Colon (tissue), 2 donors: ENCODE measurements around the gene ICAM1.

Source experiments
- FAIRE-seq: peaks from 2 replicates; lab custom pipeline; 2012; peaks lifted over from hg19 to GRCh38; lab: Jason Lieb, UNC
- donor health status: control.
- donor health status: control.

The ICAM1 gene

DNA sequence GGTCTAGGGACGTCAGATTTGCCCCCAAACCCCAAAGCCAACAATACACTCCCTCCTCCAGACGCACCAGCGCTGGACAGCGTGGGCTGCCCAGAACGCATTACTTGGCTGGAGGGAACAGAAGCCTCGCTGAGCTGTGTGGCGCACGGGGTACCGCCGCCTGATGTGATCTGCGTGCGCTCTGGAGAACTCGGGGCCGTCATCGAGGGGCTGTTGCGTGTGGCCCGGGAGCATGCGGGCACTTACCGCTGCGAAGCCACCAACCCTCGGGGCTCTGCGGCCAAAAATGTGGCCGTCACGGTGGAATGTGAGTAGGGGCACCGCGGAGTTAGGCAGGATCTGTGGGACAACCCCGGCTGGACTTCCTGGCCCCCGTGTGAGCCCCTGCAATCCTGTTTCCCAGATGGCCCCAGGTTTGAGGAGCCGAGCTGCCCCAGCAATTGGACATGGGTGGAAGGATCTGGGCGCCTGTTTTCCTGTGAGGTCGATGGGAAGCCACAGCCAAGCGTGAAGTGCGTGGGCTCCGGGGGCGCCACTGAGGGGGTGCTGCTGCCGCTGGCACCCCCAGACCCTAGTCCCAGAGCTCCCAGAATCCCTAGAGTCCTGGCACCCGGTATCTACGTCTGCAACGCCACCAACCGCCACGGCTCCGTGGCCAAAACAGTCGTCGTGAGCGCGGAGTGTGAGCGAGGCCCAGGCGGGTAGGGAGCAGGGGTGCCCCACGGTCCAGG lies 22.9 kb downstream of the ICAM1 start:
- no peak for FAIRE-seq

DNA sequence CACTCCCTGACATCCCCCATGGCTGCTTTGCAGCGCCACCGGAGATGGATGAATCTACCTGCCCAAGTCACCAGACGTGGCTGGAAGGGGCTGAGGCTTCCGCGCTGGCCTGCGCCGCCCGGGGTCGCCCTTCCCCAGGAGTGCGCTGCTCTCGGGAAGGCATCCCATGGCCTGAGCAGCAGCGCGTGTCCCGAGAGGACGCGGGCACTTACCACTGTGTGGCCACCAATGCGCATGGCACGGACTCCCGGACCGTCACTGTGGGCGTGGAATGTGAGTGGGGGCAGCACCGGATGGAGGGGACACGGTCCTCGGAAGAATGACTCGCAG lies 23.4 kb downstream of the ICAM1 start:
- FAIRE-seq: no peak

DNA sequence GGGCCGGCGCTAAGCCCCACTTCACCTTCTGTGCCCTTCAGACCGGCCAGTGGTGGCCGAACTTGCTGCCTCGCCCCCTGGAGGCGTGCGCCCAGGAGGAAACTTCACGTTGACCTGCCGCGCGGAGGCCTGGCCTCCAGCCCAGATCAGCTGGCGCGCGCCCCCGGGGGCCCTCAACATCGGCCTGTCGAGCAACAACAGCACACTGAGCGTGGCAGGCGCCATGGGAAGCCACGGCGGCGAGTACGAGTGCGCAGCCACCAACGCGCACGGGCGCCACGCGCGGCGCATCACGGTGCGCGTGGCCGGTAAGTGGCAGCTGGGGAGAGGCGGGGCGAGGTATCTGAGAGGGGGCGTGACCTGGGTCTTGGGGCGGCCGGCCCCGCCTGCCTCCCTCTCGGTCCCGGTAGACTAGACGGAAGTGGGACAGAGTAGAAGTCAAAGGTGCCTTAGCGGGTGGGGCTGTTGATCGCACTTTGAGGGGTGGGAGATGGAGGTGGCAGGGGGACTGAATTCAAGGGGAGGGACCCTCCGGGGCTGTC lies 24.5 kb downstream of the ICAM1 start:
- no peak for FAIRE-seq

DNA sequence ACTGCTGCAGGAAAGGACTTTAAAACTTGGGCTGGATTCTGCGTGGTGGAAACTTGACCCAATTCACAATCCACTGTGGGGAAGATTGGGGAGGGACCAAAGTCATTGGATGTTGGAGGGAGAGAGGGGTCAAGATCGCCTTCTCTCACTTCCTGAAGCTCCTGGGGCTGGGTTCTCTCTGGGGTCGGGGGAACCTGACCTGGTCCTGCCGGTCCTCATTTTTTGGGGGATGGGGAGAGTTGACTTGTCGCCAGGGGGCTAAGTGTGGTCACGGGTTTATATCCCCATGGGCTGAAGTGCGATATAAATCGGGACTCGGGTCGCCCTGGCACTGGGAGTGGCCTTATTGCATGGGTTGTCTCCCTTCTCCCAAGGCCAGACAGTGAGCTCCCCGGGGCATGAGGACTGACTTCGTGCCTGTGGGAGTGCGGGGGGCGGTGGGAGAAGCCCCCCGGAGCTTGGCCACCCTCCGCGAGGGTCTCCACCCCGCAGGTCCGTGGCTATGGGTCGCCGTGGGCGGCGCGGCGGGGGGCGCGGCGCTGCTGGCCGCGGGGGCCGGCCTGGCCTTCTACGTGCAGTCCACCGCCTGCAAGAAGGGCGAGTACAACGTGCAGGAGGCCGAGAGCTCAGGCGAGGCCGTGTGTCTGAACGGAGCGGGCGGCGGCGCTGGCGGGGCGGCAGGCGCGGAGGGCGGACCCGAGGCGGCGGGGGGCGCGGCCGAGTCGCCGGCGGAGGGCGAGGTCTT lies 25.1 kb downstream of the ICAM1 start:
- FAIRE-seq: no peak

DNA sequence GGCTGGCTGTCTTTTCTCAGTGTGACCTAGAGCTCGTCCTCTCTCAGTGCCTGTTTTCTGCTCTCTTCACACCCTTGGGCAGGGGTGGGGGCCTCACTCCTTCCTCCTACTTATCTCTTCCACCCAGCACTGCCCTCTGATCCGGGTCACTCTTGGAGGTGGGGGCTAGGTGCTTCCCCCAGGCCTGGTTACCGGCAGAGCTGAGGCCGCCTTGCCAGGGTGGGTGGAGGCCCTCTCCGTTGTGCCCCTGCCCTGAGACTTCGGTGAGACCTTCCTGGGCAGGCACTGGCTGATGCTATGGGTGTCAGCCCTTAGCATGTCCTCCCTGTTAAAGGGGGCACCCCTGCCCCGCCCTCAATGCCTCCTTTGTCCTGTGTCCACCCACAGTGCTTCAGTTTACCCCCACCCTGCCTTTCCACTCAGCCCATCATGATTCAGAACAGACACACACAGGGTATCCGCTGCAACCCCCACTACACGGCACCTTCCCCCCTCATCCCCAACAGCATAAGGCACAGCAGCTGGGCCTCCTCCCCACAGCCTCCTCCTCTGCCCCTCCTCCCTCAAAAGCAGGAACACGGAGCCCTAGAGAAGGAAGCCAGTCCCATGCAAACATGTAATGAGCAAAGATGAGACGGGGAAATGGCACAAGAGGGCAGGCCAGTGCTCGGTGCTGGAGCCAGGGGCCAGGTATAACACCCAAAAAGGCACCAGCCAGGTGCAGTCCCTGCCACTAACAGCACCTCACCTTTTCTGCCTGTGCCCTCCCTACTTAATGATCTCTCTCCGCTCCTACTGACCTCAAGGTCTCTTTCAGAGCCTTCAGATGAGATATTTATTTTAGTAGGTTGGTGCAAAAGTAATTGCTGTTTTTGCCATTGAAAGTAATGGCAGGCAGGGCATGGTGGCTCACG lies 28.9 kb downstream of the ICAM1 start:
- FAIRE-seq: no peak

DNA sequence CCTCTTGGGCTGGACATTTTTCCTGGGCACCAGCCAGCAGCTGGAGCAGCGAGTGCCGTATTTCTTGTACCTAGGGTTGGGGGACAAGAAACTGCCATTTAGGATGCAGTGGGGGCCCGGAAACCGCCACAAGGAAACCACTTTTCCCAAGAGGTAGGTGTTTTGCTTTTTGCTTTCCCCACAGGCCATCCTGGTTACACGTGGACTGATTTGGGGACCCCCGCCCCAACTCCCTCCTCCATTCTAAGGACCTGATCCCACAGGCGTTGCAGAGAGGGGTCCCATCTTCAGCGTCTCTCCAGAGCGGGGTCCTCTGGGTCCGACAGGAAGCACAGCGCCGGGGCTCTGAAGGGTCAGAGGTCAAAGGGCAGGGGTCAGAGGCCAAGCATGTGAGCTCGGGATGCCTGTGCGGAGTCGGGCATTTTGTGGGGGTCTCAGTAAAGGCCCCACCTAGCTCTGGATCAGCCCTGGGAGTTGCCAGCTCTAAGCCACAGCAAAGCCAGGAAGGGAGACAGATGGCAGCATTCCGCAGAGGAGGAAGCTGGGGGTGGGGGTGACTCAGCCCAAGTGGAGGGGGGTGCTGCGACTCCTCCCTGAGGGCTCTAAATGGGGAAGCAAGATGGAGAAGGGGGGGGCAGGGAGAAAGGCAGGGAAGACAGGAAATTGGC lies 34.4 kb downstream of the ICAM1 start:
- no peak for FAIRE-seq

DNA sequence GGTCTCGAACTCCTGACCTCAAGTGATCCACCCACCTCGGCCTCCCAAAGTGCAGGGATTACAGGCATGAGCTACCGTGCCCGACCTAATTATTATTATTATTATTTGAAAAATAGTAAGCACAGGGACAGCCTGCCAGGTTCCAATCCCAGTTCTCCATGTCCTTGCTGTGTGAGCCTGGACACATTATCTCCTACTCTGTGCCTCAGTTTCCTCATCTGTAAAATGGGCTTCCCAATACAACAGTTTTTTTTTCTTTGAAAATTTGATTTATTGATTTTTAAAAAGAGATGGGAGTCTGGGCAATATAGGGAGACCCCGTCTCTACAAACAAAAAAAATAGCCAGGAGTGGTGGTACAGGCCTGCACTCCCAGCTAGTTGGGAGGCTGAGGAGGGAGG lies 35.4 kb downstream of the ICAM1 start:
- FAIRE-seq: no peak

DNA sequence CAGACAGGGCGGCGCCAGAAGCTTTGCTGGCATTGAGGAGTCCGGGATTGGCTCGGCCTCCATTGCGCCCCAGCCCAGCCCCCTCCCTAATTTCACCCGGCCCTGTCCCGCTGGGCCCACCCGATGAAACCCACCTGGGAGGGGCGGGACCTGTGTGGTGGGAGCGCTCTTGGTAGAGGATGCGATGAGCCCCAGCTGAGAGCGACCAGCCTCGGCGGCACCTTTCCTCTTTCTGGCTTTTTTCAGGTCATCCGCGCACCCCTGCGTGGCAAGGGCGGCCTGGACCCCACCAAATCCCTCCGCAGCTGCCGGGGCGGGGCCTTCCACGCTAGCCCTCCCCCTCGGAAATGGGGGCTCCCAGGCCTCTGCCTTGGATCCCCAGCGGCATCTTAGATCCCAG lies 38.5 kb downstream of the ICAM1 start, which contains the start of gene ZGLP1:
TSS of gene ZGLP1 (minus strand) at position 393 of the 400 bp plus-strand sequence.
- no peak for FAIRE-seq

DNA sequence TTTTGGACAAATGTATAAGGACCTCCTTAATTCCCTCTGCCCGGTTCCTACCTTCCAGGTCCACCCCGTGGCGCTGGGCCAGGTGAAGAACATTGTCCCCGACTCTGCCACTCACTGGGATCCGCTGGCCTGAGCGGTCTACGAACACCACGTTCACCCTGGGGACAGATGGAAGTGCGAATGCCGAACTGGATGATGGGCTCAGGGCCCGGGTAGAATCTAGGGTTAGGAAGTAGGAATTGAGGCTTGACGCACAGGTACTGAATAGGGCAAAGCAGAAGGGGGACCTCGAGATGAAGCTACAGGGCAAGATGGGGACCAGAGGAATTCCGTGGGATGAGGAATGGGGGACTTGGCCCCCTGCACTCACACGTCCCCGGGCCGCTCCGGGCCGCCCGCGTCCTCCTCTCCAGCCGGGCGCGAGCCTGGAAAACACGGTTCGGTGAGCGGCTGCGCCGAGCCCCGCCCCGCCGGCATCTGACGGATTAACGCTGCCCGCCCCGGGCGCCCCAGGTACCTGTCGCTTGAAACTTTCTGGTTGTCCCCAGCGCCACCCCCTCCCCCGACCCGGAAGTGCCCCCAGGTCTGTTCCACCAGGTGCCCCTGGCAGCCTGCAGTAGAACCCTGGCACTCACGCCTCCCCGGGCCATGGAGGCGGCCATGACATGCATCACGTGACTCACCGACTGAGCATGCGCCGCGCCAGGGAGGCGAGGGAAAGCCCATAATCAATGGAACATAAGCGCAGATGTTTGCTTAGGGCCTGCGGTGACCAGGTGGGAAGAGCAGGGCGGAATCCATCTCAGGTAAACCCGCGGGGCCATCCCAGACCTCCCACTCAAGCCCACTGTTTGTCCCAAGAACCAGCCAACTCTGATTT lies 44.7 kb downstream of the ICAM1 start, which contains the start of gene FDX2:
TSS of gene FDX2 (minus strand) at position 681 of the 880 bp plus-strand sequence. CDS start at position 662, 19 bp downstream.
- FAIRE-seq: no peak

DNA sequence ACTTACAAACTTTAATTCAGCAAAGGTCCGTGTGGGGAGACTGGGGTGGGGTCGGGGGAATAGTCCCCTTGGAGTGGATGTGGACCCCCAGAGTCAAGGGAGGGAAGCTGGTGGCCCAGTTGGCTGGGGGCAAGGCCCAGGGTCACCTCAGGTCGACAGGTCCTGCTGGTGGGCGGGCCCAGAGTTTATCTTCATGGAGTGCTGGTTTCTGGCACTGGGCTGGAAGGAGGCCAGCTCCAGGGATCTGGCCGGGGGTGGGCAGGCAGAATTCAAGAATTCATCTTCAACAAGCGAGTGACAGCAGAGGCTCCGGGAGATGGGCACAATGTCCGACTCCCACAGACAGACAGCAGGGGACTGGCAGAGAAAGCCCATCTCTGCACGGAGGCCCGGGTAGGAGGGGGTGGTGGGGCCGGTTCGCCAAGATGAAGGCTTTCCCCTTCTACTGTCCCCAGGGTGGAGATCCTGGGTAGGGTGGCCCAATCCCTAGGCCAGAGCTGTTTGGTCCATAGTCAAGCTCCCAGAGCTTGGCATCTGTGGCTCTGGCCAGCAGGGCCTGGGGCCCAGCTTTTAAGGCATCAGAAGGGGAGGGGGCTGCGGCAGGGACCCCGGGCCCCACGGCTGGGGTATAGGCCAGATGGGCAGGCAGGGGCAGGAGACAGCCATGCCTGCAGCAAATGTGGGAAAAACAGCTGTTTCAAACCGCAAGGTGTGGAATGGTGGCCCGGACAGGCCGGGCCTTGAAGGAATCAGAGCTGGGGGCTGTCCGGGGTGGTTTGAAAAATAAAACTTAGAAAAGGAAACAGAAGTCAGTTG lies 45.5 kb downstream of the ICAM1 start:
- FAIRE-seq: no peak

DNA sequence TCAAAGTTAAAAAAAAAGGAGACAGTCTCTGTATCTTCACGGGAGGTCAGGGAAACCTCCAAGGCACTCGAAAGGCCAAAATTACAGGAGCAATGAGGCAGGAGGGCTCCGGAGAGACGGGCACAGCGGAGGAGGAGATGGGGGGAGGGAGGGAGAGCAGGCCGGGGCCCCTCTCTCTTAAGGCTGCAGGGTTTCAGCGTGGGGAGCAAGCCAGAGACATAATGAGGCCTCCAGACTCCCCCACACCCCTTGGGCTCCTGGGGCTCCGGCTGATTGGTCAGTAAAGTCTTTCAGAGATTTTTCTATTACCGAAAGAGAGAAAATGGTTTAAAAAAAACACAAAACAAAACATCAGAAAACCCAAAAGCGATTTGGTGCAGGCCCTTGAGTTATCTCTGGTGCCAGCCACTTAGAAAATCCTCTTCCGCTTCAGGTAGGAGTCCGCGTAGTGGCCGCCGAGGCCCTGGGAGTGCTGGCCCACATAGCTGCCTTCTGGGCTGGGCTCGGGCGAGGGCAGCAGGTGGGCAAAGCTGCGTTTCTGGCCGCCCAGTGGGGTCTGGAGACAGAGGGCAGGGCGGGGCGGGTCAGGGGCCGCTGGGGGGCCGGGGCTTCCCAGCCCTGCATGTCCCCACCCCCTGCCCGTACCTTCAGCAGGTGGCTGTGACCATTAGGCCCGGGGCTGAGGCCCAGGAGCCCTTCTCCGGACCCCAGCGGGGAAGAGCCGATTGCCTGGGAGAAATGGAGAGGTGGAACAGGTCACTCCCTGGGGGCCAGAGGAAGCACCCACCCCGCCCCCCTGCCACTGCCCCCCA lies 46.3 kb downstream of the ICAM1 start:
- FAIRE-seq: no peak

DNA sequence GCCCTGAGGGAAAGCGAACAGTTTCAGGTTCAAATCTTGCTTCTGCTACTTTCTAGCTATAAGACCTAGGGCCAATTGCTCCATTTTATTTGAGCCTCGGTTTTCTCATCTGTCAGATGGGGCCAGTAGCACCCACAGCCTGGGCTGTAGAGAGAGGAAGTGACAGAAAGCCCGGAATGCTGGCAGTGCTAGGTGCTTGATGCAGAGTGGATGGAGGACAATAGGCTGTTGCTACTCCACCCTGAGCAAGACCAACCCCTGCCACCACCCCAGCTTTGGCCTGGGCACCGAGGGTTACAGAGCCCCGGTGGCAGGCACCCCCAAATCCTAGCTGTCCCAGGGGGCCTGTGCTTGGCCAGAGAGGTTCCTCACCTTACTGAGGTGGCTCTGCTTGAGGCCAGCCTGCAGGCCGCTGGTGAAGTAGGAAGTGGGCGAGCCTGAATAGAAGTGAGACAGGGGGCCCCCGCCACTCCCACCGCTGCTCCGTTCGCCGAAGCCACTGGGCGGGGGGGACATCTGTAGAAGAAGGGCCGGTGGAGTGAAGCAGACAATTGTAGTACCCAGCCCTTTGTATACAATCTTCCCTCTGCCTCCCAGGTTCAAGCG lies 47.0 kb downstream of the ICAM1 start:
- no peak for FAIRE-seq

DNA sequence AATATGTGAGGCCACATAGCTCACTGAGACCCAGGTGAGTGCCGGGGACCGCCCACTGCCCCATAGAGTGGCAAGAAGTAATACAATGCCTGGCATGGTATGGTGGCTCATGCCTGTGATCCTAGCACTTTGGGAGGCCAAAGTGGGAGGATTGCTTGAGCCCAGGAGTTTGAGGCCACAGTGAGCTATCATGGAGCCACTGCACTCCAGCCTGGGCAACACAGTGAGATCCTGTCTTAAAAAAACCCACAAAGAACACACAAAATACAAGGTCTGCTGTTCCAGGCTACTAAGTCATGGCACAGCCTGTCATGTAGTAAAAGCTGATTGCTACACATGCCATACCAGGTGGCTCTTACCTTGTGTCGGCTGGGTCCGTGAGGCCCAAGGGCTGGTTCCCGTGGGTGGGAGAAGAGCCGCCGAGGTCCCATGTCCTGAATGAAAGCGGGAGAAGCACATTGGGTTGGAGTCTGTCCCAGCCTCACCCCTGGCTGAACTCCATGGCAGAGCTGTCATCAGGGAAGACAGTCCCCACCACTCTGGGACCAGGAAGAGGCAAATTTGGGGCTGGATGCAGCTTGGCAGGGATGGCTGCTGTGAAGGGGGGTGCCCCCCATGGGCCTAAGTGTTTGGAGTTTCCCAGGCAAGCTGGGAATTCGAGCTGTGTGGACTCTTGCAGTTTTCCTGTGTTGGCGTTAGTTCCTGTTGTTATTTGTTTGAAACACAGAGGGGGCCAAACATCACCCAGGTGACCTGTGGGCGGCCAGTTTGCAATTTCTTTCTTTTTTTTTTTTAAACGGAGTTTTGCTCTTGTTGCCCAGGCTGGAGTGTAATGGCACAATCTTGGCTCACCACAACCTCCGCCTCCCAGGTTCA lies 48.1 kb downstream of the ICAM1 start:
- FAIRE-seq: no peak

DNA sequence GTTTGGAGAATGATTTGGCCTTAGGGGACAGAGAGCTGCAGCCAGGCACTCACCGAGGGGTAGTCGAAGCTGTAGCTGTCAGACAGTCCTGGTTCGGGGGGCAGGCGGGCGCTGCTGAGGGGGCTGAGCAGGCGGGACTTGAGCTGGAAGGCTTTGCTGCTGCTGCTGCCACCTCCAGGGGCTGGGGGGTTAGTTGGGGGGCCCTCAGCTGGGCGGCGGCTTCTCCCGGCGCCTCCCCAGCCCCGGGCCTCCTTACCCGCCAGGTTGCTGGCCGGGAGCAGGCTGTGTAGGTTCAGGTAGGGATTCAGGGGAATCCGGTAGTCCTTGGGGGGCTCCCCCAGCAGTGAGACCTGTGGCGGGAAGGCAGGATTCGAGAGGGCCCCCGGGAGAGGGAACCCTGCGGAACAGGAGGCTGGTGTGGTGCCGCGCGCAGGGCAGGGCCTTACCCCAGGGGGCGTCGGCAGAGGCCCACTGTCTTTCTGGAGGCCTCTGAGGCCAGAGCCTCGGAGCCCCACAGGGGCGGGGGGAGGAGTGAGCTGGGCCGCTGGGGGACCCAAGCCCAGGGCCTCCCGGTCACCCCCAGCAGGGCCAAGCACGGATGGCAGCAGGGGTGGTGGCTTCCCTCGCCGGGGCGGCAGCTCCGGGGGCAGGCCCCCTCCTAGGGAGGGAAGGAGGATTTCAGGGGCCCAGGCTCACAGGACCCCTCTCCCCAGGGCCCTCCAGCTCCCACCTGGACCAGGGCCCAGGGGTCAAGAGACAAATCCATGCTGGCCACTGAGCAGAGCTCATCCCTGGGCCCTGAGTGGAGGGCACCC lies 49.9 kb downstream of the ICAM1 start:
- no peak for FAIRE-seq

DNA sequence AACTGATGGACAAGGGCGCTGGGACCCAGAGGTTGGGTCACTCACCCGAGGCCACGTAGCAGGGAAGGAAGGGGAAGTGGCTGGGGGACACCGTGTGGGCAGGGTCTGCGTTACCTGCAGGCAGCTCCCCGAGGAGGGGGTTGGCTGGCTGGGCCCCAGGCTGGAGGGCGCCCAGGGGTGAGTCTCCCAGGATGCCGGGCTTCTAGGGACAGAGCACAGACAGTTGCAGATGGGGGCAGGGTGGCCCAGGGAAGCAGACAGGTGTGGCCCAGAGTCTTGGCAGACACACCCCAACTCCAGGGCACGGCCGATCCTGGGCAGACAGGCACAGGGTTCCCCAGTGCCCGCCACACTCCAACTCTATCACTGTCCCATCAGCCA lies 50.5 kb downstream of the ICAM1 start:
- no peak for FAIRE-seq
